Measurements from ENCODE around the gene ITIH4. TPM values are rescaled to one million over a fixed set of nuclear protein-coding genes. Genes with fewer than 3 reads are reported as not detected.

The ITIH4 gene
- total RNA-seq, 3 donors from 2014 or later, result 5.6 to 9.5 (median 5.8) TPM

DNA sequence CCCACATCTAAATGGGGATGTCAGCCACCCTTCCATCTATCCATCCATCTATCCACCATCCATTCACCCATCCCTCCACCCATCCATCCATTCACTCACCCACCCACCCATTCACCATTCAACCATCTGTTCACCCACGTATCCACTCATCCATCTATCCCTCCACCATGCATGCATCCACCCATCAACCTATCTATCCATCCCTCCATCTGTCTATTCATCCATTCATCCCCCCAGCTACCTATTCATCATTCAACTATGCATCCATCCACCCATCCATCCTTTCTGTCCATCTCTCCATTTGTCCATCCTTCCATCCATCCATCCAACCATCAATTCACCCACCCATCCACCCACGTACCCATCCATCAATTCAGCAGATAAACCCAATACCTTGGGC lies 21.3 kb downstream of the ITIH4 start:
- Histone ChIP-seq H3K27me3 (no peaks in the 10 kb centered on the region), H3K9me3 (no peaks in the 10 kb centered on the region), H3K27ac (no peak overlapping the region), H3K4me3 (no peak overlapping the region), H3K36me3 (no peaks in the 10 kb centered on the region), H3K4me1 (no peaks in the 10 kb centered on the region)
- no peak for TF ChIP-seq POLR2AphosphoS5 (IDR thresholded peaks at IDR 0.05)
- TF ChIP-seq POLR2A (IDR thresholded peaks at IDR 0.05), result no peak
- TF ChIP-seq, protein P1, sequence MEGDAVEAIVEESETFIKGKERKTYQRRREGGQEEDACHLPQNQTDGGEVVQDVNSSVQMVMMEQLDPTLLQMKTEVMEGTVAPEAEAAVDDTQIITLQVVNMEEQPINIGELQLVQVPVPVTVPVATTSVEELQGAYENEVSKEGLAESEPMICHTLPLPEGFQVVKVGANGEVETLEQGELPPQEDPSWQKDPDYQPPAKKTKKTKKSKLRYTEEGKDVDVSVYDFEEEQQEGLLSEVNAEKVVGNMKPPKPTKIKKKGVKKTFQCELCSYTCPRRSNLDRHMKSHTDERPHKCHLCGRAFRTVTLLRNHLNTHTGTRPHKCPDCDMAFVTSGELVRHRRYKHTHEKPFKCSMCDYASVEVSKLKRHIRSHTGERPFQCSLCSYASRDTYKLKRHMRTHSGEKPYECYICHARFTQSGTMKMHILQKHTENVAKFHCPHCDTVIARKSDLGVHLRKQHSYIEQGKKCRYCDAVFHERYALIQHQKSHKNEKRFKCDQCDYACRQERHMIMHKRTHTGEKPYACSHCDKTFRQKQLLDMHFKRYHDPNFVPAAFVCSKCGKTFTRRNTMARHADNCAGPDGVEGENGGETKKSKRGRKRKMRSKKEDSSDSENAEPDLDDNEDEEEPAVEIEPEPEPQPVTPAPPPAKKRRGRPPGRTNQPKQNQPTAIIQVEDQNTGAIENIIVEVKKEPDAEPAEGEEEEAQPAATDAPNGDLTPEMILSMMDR (IDR thresholded peaks at IDR 0.05), result no peak
- intact Hi-C loops (cut with DNase I; ENCODE audit: low total_unique reads), result no loop called here
- DNase-seq (ENCODE audit: low spot score in 2 of 2), result no peak

DNA sequence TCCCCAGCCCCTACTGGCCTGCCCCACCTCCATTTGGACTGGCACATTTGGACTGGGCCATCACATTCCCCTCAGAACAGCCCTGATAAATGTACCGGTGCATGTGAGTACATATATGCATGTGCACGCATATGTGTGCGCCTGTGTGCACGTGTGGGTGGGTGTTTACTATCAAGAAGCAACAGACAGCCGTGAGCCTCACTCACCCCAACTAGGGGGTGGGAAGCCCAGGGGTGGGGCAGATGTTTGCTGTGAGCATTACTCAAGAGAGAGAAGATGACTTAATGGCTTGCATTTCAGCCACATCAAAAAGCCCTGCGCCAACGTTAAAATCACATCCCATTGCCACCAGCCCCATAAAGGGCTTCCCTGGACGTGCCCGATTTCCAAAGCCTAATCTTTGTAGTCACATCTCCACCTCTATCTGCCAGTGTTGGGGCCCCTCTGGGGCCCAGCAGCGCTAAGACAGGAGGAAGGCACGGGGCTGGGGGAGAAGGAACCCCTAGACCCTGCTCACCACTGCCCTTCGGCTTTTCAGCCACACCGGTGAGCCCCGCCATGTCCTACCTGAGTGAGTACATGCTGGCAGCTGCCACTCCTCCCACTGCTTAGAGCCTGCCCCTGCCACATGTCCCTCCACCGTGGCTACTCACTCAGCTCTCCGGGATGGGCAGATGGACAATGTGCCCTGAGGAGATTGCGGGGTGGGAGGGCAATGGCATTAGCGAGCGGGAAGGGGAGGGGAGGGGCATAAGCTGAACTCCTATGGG lies 25.0 kb downstream of the ITIH4 start:
- TF ChIP-seq POLR2A (IDR thresholded peaks at IDR 0.05) (no peak), POLR2AphosphoS5 (IDR thresholded peaks at IDR 0.05) (no peak)
- TF ChIP-seq, protein P1 (IDR thresholded peaks at IDR 0.05), result no peak
- no peak overlapping the region for H3K27ac ChIP-seq
- H3K4me1 ChIP-seq, result no peaks in the 10 kb centered on the region
- H3K36me3 ChIP-seq, result no peaks in the 10 kb centered on the region
- intact Hi-C loops (cut with DNase I; ENCODE audit: low total_unique reads), result no loop called here
- no peaks in the 10 kb centered on the region for H3K27me3 ChIP-seq
- H3K4me3 ChIP-seq, result no peak overlapping the region
- no peak for DNase-seq (ENCODE audit: low spot score in 2 of 2)
- H3K9me3 ChIP-seq, result no peaks in the 10 kb centered on the region

DNA sequence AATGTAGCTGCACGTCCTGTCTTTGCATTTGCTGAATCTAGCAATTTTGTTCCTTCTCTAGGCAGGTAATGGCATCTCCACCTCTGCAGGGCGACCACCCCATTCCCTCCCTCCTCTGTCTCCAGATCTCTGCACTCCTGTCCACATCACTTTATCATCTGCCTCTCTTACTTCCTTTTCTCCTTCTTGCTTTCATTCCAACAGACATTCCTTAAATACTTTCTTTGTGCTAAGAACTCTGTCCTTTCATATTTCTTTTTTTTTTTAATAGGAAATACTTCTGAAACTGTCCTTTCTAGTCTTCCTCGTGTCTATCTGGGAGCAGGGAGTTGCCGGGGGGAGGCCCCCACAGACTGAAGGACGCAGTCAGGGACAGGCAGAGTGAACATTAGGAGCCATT lies 28.6 kb downstream of the ITIH4 start:
- DNase-seq (ENCODE audit: low spot score in 2 of 2), result no peak
- intact Hi-C loops (cut with DNase I; ENCODE audit: low total_unique reads), result loop anchor here (1.0 kb wide), 1 partner anchor 44 kb away; no protein-coding TSS in a partner anchor
- Histone ChIP-seq H3K27ac (no peak overlapping the region), H3K4me1 (no peaks in the 10 kb centered on the region), H3K4me3 (no peak overlapping the region), H3K27me3 (no peaks in the 10 kb centered on the region), H3K9me3 (no peaks in the 10 kb centered on the region), H3K36me3 (no peaks in the 10 kb centered on the region)
- TF ChIP-seq POLR2AphosphoS5 (IDR thresholded peaks at IDR 0.05) (no peak), POLR2A (IDR thresholded peaks at IDR 0.05) (no peak)
- TF ChIP-seq, protein P1 (IDR thresholded peaks at IDR 0.05), result no peak

DNA sequence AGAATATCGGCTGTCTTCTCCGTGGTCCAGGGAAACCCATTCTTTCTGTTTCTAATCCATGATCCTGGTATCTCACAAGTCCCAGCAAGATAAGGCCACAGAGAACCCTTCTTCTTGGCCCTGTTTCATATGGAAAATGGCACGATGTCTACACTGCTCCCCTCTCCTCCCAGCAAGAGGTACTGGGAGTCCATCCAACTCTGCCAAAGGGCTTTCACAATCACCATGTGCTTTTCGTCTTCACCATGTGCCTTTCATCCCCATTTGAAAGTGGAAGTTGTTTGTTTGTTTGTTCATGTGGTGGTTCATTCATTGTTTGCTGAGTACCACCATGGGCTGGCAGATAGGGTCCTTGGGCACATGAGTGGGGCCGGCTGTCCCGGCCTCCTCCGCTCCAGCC lies 30.4 kb downstream of the ITIH4 start:
- Histone ChIP-seq H3K27me3 (no peaks in the 10 kb centered on the region), H3K27ac (no peak overlapping the region), H3K36me3 (no peaks in the 10 kb centered on the region), H3K9me3 (no peaks in the 10 kb centered on the region), H3K4me1 (no peaks in the 10 kb centered on the region), H3K4me3 (no peak overlapping the region)
- intact Hi-C loops (cut with DNase I; ENCODE audit: low total_unique reads), result no loop called here
- no peak for DNase-seq (ENCODE audit: low spot score in 2 of 2)
- TF ChIP-seq POLR2A (IDR thresholded peaks at IDR 0.05), result no peak

DNA sequence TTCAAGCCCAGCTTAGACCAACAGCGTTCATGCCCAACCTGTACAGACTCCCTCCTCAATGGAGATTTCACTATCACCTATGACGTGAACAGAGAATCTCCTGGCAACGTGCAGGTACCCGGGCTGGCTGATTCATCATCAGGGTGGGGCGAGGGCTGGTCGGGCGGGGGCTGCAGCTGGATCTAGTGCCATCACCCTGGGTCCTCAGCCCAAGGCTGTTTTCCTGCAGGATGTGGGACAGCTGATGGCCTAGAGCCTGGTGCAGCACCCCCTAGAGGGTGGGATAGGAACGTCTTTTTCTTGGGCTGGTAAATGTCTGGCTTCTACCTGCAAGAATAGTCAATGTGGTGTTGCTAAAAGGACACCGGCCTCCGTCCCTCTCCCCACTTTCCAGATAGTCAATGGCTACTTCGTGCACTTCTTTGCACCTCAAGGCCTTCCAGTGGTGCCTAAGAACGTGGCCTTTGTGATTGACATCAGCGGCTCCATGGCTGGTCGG lies 31.4 kb downstream of the ITIH4 start:
- Histone ChIP-seq H3K4me3 (no peak overlapping the region), H3K27me3 (no peaks in the 10 kb centered on the region), H3K27ac (no peak overlapping the region), H3K36me3 (no peaks in the 10 kb centered on the region), H3K9me3 (no peaks in the 10 kb centered on the region), H3K4me1 (no peaks in the 10 kb centered on the region)
- TF ChIP-seq, protein P1 (IDR thresholded peaks at IDR 0.05), result no peak
- TF ChIP-seq POLR2AphosphoS5 (IDR thresholded peaks at IDR 0.05) (no peak), POLR2A (IDR thresholded peaks at IDR 0.05) (no peak)
- no peak for DNase-seq (ENCODE audit: low spot score in 2 of 2)
- intact Hi-C loops (cut with DNase I; ENCODE audit: low total_unique reads), result no loop called here

Data from breast epithelium (tissue), 4 donors.